GM18909 (cell line): ENCODE measurements around the gene ETS1.

Source experiments
- ATAC-seq: cut with Tn5 transposase; IDR thresholded peaks from one replicate; pipeline ENCODE4 v1.9.1; 2021; ENCODE audit warnings: mild to moderate bottlenecking; ENCODE audit not compliant: unreplicated experiment, poor library complexity

Gene ETS1

GRCh38 chr11:128548649-128549255 is 38.6 kb downstream of the ETS1 start:
- ATAC-seq, result no peak

DNA sequence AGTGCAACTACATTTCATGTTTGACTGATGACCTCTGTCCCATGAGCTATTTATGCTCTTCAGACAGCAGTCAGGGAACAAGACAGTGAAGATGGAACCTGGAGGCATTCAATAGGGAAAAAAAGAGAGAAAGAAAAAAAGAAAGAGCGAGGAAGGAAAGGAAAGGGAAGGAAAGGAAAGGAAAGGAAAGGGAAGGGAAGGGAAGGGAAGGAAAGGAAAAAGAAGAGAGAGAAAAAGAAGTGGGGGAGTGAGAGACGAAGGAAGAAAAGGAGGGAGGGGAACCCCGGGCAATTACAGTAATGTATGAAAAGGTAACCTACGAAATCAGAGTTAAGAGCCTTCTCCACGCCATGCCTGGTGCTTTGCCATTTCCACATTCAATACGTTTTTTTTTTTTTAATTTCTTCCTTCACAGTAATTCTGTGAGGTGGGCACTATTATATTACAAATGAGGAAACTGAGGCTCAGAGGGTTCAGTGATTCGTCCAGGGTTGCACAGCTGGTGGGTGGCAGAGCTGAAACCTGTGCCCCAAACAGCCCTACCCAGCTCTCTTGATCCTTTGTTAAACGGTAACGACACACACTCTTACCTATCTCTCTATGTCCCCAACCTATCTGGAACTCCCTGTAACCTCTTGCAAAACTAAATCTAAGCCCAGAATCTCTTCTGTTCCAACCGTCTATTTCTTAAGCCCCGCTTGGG is 39.3 kb downstream of the ETS1 start:
- no peak for ATAC-seq

DNA sequence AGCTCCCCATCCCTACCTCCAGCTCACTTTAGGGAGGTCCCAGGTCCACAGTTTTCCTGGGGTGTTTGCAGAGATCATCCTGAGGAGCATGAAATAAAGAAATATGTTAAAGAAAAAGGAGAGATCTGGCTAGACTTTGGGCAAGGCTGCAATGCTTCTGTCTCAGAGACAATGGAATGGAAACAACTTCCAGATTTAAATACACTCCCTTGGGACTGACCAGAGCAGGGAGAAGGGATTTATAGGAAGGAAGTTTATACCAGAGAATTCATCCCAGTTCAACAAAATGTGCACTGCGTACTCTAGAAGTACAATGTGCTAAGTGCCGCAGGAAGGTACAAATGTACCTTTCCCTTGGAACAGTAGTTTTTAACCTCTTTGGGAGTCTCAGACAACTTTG is 40.4 kb downstream of the ETS1 start:
- ATAC-seq, result no peak

- no peak for ATAC-seq
Measured at GRCh38 chr11:128544471-128545051, 42.8 kb downstream of the ETS1 start.

GRCh38 chr11:128540469-128540868 is 46.9 kb downstream of the ETS1 start:
- no peak for ATAC-seq

GRCh38 chr11:128536506-128536905 is 50.9 kb downstream of the ETS1 start:
- no peak for ATAC-seq

- no peak for ATAC-seq
Measured at GRCh38 chr11:128535468-128536457, 51.6 kb downstream of the ETS1 start.

GRCh38 chr11:128533472-128533871 is 53.9 kb downstream of the ETS1 start:
- no peak for ATAC-seq

DNA sequence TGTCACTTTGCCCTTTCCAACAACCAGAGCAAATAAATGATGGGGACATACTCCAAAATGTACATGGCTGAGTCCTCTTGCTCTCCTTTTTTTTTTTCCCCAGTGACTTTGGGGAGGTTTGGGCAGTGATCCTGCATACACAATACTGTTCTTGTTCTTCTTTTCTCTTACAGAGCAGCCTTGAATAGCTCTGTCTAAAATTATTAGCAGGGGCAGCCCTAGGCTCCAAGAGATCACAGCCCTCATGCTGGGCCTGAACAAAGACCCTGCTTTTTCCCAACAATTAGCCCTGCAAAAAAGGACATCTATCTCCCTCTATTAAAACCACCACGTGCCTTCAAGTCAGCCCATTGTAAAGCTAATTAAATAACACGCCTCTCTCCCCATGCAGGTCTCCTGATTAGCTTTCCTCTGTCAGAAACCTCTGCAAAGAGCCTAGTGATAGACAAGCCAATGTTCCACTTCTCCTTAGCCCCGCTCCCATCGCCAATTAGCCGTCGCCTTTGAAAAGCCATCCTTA is 54.7 kb downstream of the ETS1 start:
- ATAC-seq, result no peak

DNA sequence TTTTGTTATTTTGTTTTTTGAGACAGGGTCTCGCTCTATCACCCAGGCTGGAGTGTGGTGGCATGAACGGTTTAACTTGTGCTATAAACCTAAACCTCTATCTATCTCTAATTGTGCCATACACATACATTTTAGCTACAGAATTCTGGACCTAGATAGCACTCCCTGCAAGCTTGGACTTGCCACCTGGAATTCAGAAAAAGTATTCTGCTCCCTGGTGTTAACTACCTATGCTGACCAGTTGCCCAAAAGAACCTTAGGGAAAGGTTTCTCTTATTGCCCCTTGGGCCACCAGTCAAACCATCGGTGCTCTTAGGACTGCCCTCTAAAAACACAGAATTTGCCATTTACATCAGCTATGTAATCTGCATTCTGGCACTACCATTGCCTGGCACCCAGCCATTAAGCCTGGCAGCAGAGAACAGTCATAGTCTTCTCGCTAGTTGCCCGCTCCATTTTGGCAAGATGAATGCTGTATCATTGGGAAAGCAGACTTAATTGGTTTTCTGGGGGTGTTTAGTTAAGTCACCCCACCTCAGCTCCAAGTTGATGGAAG is 55.3 kb downstream of the ETS1 start:
- ATAC-seq, result no peak

- ATAC-seq, result no peak
Measured at GRCh38 chr11:128531588-128531987, 55.8 kb downstream of the ETS1 start.

DNA sequence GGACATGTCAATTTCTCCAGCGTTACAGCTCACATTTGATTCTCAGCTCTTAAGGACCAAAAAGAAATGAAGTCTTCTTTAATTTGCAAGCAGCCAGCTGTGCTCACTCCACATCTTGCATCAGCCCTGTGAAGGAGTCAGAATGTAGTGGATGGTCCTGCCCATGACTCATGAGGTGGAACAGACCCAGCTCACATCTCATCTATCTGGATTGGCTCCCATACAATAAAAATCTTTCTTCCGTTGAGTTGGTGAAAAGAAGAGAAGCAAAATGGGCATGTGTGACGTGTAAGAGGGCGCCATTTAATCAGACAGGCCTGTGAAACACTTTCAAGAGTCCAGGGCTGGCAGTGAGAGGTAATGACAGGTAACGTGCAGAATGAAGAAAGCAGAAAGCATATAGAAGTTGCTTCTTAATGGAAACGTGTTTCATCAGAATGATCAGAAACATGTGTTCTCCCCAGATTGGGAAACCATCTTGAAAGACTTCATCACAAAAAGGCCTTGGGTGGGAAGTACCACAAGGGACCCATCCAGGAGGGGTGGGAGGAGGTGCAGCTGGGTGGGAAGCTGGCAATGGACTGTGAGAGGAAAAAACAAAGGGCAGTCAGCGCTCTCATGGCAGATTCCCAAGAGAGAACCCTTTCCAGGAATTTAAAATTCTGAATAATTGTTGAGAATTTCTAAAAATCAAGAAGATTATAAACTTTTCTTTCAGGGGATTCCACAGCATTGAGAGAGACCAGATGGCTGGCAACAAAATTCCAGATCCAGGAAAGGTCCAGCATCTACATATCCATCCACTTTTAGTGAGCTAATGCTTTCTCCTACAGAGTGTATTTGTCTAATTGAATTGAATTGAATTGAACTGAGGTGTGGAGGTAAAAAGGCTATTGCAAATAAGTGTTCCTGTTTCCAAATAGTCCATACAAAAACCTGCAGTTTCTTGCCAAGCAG is 57.0 kb downstream of the ETS1 start:
- no peak for ATAC-seq

DNA sequence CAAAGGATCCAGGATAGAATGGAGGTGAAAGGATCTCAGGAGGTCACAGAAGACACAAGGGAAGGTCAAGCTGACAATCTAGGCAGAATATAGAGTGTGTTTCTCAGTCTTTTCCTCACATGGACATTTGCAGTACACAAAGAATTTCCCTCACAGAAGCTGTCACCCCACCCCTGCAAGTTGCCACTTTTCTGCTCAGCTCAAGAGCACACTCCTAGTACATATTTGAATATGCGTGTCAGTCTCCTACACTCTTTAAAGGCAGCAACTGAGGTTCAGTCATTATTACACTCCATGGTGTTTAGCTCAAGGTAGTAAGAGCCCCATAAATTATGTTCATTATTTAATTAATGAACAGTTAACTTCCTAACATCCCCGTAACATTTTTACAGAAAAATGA is 59.1 kb downstream of the ETS1 start:
- ATAC-seq, result no peak

GRCh38 chr11:128527046-128527445 is 60.3 kb downstream of the ETS1 start:
- no peak for ATAC-seq

- ATAC-seq, result no peak
Measured at GRCh38 chr11:128525411-128526243, 61.7 kb downstream of the ETS1 start.

GRCh38 chr11:128524172-128524571 is 63.2 kb downstream of the ETS1 start:
- no peak for ATAC-seq

DNA sequence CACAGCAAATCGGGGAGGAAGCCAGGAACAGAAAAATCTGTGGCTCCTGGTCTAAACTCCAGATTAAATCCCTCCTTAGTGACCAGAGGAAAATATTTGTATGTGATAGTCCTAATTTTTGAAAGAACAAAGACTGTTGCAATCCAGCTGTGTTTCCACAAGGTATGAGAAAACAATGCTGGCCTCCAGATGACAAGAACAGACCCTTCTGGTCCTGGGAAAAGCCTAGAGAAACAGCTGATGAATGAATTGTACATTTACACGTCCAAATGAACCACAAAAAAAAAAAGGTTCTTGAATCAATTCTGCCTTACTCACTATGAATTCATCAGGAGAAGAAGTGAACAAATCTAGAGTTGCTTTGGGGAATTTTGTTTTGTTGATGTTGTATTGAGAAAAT is 63.7 kb downstream of the ETS1 start:
- no peak for ATAC-seq

- ATAC-seq, result no peak
Measured at GRCh38 chr11:128522943-128523518, 64.3 kb downstream of the ETS1 start.
